Upper lobe of left lung (tissue), 6 donors: ENCODE data around the gene CCDC192. TPM values are rescaled to one million over a fixed set of nuclear protein-coding genes. Genes with fewer than 3 reads are reported as not detected.

Experiments
- ATAC-seq, 2 donors: fragments of 200-7000 bp; cut with Tn5 transposase; one replicate each; pipeline ENCODE4 v1.9.1; 2022; ENCODE audit warnings: mild to moderate bottlenecking in 2 of 2, moderate library complexity in 2 of 2; ENCODE audit not compliant: low FRiP score in 2 of 2
- DNase-seq, 2 donors: peaks; one replicate each; pipeline ENCODE4 v3.0.0-alpha.2; 2019 to 2020
- H3K27ac ChIP-seq, 4 donors: fragments of 200-600 bp; sonication (generic); one replicate each; pipeline ENCODE4 v1.5.1; 2016 to 2019
- H3K27me3 ChIP-seq, 4 donors: fragments of 200-600 bp; sonication (generic); one replicate each; pipeline ENCODE4 v1.5.1; 2017 to 2019
- H3K36me3 ChIP-seq, 4 donors: fragments of 200-600 bp; sonication (generic); one replicate each; pipeline ENCODE4 v1.5.1; 2016 to 2019
- H3K4me1 ChIP-seq, 4 donors: fragments of 200-600 bp; sonication (generic); one replicate each; pipeline ENCODE4 v1.5.1; 2018 to 2019
- H3K4me3 ChIP-seq, 4 donors: fragments of 200-600 bp; sonication (generic); one replicate each; pipeline ENCODE4 v1.5.1; 2017 to 2019; ENCODE audit warnings: mild to moderate bottlenecking in 2 of 4, moderate library complexity in 1 of 4
- H3K9me3 ChIP-seq, 4 donors: fragments of 200-600 bp; sonication (generic); one replicate each; pipeline ENCODE4 v1.5.1; 2018 to 2019
- EP300 ChIP-seq, 4 donors: sonication (generic); formaldehyde crosslinking; IDR thresholded peaks; one replicate each; pipeline ENCODE4 v1.5.1; 2017; ENCODE audit warnings: antibody characterized with exemption in 4 of 4, control low read depth in 2 of 4
- POLR2A ChIP-seq, 4 donors: fragments of 450-650 bp; IDR thresholded peaks; one replicate each; pipeline ENCODE4 v1.5.1; 2016 to 2017; ENCODE audit warnings: antibody characterized with exemption in 4 of 4, mild to moderate bottlenecking in 2 of 4
- POLR2AphosphoS5 ChIP-seq, 2 donors: sonication (generic); formaldehyde crosslinking; IDR thresholded peaks; one replicate each; pipeline ENCODE4 v1.5.1; 2017; ENCODE audit warnings: antibody characterized with exemption in 2 of 2
- WGBS, 2 donors: methylation state at CpG; one replicate each; pipeline ENCODE4 v1.1.5; 2017 to 2018; 5-methylcytosine and 5-hydroxymethylcytosine counted together
- total RNA-seq, 6 donors: library from RNA; depleted of rRNA in 4 of 6; stranded (reverse); fragments of >200 nt in 4 of 6; gene quantifications; one replicate each; pipeline versions ENCODE4 v1.1.0 to v1.2.1, GENCODE V29; 2016 to 2021
- TF ChIP-seq, protein P1 (sequence below), 6 experiments: fragments of 450-650 bp in 4 of 6; fragments of 200-600 bp in 2 of 6; sonication (generic) in 2 of 6; IDR thresholded peaks; one replicate each; pipeline ENCODE4 v1.5.1; 2016 to 2019; ENCODE audit warnings: antibody characterized with exemption in 6 of 6
- donor health status: DM: no; HTN: no; CAD: no; lungs with moderate emphysema.
- donor health status: DM: no; HTN: yes; CAD: no; lungs with severe emphysema.

The CCDC192 gene
- total RNA-seq, 6 donors from 2014 or later: 0.76 TPM; not detected in 5

GRCh38 chr5:127962491-127962890, 259.3 kb downstream of the CCDC192 start:
- H3K4me3 ChIP-seq: no peak overlapping the region
- H3K27me3 ChIP-seq: no peaks in the 10 kb centered on the region
- ATAC-seq: no peak
- 92 to 94% methylated on average over 1 of the region's 1 CpG for WGBS, 2 donors
- H3K4me1 ChIP-seq: peaks cover 21 to 35% (median 31%) of the 10 kb centered on the region in 4 donors
- no peaks in the 10 kb centered on the region for H3K36me3 ChIP-seq
- no peak for DNase-seq
- no peaks in the 10 kb centered on the region for H3K9me3 ChIP-seq
- H3K27ac ChIP-seq: no peak overlapping the region
- TF ChIP-seq POLR2AphosphoS5 (IDR thresholded peaks at IDR 0.05): no peak
- no peak for TF ChIP-seq POLR2A (IDR thresholded peaks at IDR 0.05)
- no peak for TF ChIP-seq EP300 (IDR thresholded peaks at IDR 0.05)
- TF ChIP-seq, protein P1, sequence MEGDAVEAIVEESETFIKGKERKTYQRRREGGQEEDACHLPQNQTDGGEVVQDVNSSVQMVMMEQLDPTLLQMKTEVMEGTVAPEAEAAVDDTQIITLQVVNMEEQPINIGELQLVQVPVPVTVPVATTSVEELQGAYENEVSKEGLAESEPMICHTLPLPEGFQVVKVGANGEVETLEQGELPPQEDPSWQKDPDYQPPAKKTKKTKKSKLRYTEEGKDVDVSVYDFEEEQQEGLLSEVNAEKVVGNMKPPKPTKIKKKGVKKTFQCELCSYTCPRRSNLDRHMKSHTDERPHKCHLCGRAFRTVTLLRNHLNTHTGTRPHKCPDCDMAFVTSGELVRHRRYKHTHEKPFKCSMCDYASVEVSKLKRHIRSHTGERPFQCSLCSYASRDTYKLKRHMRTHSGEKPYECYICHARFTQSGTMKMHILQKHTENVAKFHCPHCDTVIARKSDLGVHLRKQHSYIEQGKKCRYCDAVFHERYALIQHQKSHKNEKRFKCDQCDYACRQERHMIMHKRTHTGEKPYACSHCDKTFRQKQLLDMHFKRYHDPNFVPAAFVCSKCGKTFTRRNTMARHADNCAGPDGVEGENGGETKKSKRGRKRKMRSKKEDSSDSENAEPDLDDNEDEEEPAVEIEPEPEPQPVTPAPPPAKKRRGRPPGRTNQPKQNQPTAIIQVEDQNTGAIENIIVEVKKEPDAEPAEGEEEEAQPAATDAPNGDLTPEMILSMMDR (IDR thresholded peaks at IDR 0.05): no peak

DNA sequence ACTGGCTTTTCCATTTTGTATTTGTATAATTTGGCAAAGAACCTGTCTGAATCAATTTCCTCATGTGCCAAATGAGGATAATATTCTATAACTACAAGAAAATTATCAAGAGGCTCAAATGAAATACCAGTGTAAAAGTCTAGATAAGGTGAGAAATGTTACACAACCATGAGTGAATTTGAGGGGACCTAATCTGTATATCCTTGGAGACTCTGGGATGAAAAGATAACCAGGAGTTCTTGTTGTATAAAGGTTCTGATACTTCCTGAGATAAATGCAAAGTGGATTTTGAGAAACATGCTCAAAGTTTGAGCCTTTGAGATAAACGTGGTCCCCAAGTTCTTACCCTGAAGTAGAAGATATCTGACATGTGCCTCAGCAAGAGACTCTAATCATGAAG, 260.0 kb downstream of the CCDC192 start:
- Histone ChIP-seq H3K27ac (peak overlapping the region in 1 of 4 donors; percentile 48), H3K4me3 (no peak overlapping the region), H3K27me3 (no peaks in the 10 kb centered on the region), H3K9me3 (no peaks in the 10 kb centered on the region), H3K4me1 (peaks cover 16 to 29% (median 24%) of the 10 kb centered on the region in 4 donors), H3K36me3 (no peaks in the 10 kb centered on the region)
- 42 to 52% methylated on average over 1 of the region's 1 CpG for WGBS, 2 donors
- no peak for TF ChIP-seq POLR2A (IDR thresholded peaks at IDR 0.05)
- TF ChIP-seq, protein P1 (IDR thresholded peaks at IDR 0.05): no peak
- no peak for TF ChIP-seq EP300 (IDR thresholded peaks at IDR 0.05)
- no peak for TF ChIP-seq POLR2AphosphoS5 (IDR thresholded peaks at IDR 0.05)
- ATAC-seq: no peak
- DNase-seq: no peak

- Histone ChIP-seq H3K27me3 (no peaks in the 10 kb centered on the region), H3K36me3 (no peaks in the 10 kb centered on the region), H3K27ac (peak overlapping the region in 2 of 4 donors; percentile 44 to 48), H3K9me3 (no peaks in the 10 kb centered on the region), H3K4me3 (no peak overlapping the region), H3K4me1 (peaks cover 15 to 23% (median 18%) of the 10 kb centered on the region in 4 donors)
- 68 to 81% methylated on average over 3 of the region's 3 CpGs for WGBS, 2 donors
- ATAC-seq (no peak), DNase-seq (no peak)
- TF ChIP-seq, protein P1 (IDR thresholded peaks at IDR 0.05): no peak
- TF ChIP-seq EP300 (IDR thresholded peaks at IDR 0.05) (no peak), POLR2A (IDR thresholded peaks at IDR 0.05) (no peak), POLR2AphosphoS5 (IDR thresholded peaks at IDR 0.05) (no peak)
Measured at GRCh38 chr5:127963931-127964330, 260.7 kb downstream of the CCDC192 start.

DNA sequence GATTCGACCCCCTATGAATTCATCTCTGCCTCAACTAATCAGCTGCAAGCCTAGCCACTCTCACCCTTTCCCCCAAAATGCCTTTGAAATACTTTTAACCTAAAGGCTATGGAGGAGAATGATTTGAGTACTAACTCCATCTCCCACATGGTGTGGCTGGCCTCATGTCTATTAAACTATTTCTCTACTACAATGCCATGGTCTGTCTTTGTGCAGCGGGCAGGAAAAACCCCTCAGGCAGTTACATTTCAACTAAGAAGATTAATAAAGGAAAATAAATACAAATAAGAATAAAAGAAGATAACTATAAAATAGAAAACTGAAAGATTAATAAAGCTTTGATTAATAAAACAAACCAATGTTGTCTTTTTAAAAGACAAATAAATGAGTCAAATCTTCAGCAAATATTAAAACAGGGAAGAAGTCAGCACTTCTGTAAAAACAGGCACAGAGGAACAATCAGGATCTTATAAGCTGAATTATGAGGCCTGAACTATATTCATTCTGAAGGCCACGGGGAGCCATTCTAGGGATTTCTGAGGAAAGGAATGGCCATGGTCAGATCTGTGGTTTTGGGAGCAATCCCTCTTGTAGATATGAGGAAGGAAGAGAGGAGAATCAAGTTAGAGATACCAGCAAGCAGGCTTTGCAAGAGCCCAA, 264.3 kb downstream of the CCDC192 start:
- DNase-seq (no peak), ATAC-seq (no peak)
- Histone ChIP-seq H3K27ac (no peak overlapping the region), H3K36me3 (no peaks in the 10 kb centered on the region), H3K4me3 (no peak overlapping the region), H3K27me3 (no peaks in the 10 kb centered on the region), H3K9me3 (no peaks in the 10 kb centered on the region), H3K4me1 (no peaks in the 10 kb centered on the region)
- 91 to 93% methylated on average over 3 of the region's 3 CpGs for WGBS, 2 donors
- no peak for TF ChIP-seq POLR2AphosphoS5 (IDR thresholded peaks at IDR 0.05)
- TF ChIP-seq, protein P1 (IDR thresholded peaks at IDR 0.05): no peak
- no peak for TF ChIP-seq POLR2A (IDR thresholded peaks at IDR 0.05)
- no peak for TF ChIP-seq EP300 (IDR thresholded peaks at IDR 0.05)
